Caco-2 (cell line): Measurements from ENCODE around the gene PPARGC1A. TPM values are rescaled to one million over a fixed set of nuclear protein-coding genes. Genes with fewer than 3 reads are reported as not detected.

ENCODE experiments used
- BruUV-seq: library from RNA; stranded (reverse); fragments of 400-500 nt; replicated peaks from 2 replicates; lab custom pipeline; 2021; lab: Mats Ljungman, UMichigan
- CTCF ChIA-PET: fragments of 300-600 bp; sonication (Branson Sonifier 250); formaldehyde crosslinking; loops from one replicate; lab custom pipeline; 2022; ENCODE audit warnings: antibody characterized with exemption; lab: Charles Lee
- POLR2A ChIA-PET: fragments of 300-600 bp; sonication (Branson Sonifier 250); formaldehyde crosslinking; loops from one replicate; lab custom pipeline; 2022; ENCODE audit warnings: antibody characterized with exemption; lab: Charles Lee
- DNase-seq, 2 experiments: peaks; one replicate each; pipeline versions ENCODE4 v3.0.0 to v3.0.0-alpha.2; 2020 to 2022
- H3K27me3 ChIP-seq: replicated peaks from 2 replicates; pipeline ENCODE4 v1.6.0; 2011; ENCODE audit warnings: low read length; ENCODE audit not compliant: control insufficient read depth, insufficient read depth
- H3K36me3 ChIP-seq: 2 replicates; pipeline ENCODE4 v1.5.1; 2011; ENCODE audit warnings: low read length; ENCODE audit not compliant: control insufficient read depth, insufficient read depth
- H3K4me1 ChIP-seq: fragments of 250-450 bp; sonication (Bioruptor Pico); 2 replicates; pipeline ENCODE4 v1.5.1; 2020; ENCODE audit warnings: mild to moderate bottlenecking
- H3K4me3 ChIP-seq: 2 replicates; pipeline ENCODE4 v1.5.1; 2011; ENCODE audit warnings: low read depth, mild to moderate bottlenecking, control low read depth, low read length
- H3K9me3 ChIP-seq: fragments of 250-450 bp; sonication (Bioruptor Pico); 2 replicates; pipeline ENCODE4 v1.5.1; 2020; ENCODE audit warnings: mild to moderate bottlenecking, moderate library complexity
- H3K27ac Mint-ChIP-seq: one replicate; pipeline ENCODE4 v1.8.0; 2022; ENCODE audit warnings: mixed read lengths; ENCODE audit not compliant: unreplicated experiment
- H3K27me3 Mint-ChIP-seq: one replicate; pipeline ENCODE4 v1.8.0; 2022; ENCODE audit warnings: mixed read lengths; ENCODE audit not compliant: insufficient read depth, unreplicated experiment
- H3K36me3 Mint-ChIP-seq: one replicate; pipeline ENCODE4 v1.8.0; 2022; ENCODE audit warnings: mild to moderate bottlenecking, mixed read lengths; ENCODE audit not compliant: insufficient read depth, unreplicated experiment
- H3K4me1 Mint-ChIP-seq: one replicate; pipeline ENCODE4 v1.8.0; 2022; ENCODE audit warnings: low read depth, mixed read lengths; ENCODE audit not compliant: unreplicated experiment
- H3K4me3 Mint-ChIP-seq: one replicate; pipeline ENCODE4 v1.8.0; 2022; ENCODE audit warnings: mild to moderate bottlenecking, moderate library complexity, mixed read lengths; ENCODE audit not compliant: unreplicated experiment
- H3K9me3 Mint-ChIP-seq: one replicate; pipeline ENCODE4 v1.8.0; 2022; ENCODE audit warnings: mixed read lengths; ENCODE audit not compliant: unreplicated experiment
- intact Hi-C: fragments of 100-400 bp; cut with micrococcal nuclease; formaldehyde crosslinking; loops from one replicate; pipeline ENCODE4 v1.10.0; 2022; ENCODE audit not compliant: unreplicated experiment
- total RNA-seq: library from RNA; stranded (reverse); gene quantifications from 2 replicates; pipeline ENCODE4 v1.2.3, GENCODE V29; 2022
- TF ChIP-seq, protein P1 (sequence below), 2 experiments: fragments of 200-600 bp in 1 of 2; IDR thresholded peaks; 1 replicate in 1 of 2; 2 replicates in 1 of 2; pipeline versions ENCODE4 v1.5.1 to v1.8.0; 2011 to 2022; ENCODE audit warnings: antibody characterized with exemption in 1 of 2, control low read depth in 1 of 2, inconsistent platforms in 1 of 2, low read depth in 1 of 2, low read length in 1 of 2, mild to moderate bottlenecking in 1 of 2, moderate library complexity in 1 of 2; ENCODE audit not compliant: insufficient read depth in 1 of 2, severe bottlenecking in 1 of 2, unreplicated experiment in 1 of 2

PPARGC1A gene
- total RNA-seq, 1 experiment from 2014 or later, result not detected

DNA sequence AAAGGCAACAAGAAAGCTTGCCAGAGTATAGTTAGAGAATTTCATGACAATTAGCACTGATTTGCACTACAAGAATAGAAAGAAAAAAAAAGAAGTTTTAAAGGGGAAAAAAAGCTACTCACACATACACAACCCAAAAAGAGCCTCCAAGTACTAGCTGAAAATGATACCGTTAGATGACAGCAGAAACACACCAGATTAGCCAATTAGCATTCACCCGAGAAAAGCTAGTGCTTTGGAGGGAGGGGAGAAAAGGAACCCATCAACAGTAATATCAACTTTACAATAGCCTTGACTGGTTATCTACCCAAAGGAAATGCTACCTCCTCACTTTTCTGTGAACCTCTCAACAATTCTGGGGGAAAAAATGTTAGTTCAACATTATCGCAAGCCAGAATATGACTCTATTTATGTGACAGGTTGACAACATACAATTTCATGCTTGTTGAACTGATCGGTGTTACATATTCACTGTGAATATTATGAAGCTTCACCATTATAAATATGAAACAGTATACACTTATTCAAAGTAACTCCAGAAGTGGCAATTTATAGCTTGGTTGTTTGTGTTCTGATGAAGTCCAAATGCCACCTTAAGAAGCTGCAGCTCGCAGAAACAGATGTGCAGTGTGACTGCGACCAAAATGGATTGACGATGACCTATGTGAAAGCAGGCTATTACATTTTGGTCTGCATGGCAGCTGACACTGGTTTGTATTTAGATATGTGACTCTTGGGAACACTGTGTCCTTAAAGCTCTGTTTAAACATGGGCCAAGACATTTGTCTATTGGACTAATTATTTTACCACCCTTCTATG lies 15.9 kb downstream of the PPARGC1A start:
- intact Hi-C loops, result no loop called here
- no peaks in the 10 kb centered on the region for H3K9me3 ChIP-seq
- TF ChIP-seq, protein P1, sequence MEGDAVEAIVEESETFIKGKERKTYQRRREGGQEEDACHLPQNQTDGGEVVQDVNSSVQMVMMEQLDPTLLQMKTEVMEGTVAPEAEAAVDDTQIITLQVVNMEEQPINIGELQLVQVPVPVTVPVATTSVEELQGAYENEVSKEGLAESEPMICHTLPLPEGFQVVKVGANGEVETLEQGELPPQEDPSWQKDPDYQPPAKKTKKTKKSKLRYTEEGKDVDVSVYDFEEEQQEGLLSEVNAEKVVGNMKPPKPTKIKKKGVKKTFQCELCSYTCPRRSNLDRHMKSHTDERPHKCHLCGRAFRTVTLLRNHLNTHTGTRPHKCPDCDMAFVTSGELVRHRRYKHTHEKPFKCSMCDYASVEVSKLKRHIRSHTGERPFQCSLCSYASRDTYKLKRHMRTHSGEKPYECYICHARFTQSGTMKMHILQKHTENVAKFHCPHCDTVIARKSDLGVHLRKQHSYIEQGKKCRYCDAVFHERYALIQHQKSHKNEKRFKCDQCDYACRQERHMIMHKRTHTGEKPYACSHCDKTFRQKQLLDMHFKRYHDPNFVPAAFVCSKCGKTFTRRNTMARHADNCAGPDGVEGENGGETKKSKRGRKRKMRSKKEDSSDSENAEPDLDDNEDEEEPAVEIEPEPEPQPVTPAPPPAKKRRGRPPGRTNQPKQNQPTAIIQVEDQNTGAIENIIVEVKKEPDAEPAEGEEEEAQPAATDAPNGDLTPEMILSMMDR (IDR thresholded peaks at IDR 0.05; ENCODE audit: insufficient read depth in 1 of 2, low read depth in 1 of 2, low read length in 1 of 2, severe bottlenecking in 1 of 2, unreplicated experiment in 1 of 2), result no peak
- H3K4me1 ChIP-seq, result no peaks in the 10 kb centered on the region; the same call in 1 of the 2 replicates
- H3K27me3 ChIP-seq, result no peaks in the 10 kb centered on the region
- Mint-ChIP-seq H3K27ac (no peak overlapping the region), H3K4me1 (no peaks in the 10 kb centered on the region), H3K9me3 (no peaks in the 10 kb centered on the region), H3K27me3 (peaks cover 12% of the 10 kb centered on the region), H3K4me3 (no peak overlapping the region), H3K36me3 (no peaks in the 10 kb centered on the region)
- CTCF ChIA-PET, result no interaction called here
- no peak overlapping the region for H3K4me3 ChIP-seq
- H3K36me3 ChIP-seq, result no peaks in the 10 kb centered on the region
- no TSS peak for BruUV-seq
- DNase-seq, result no peak
- POLR2A ChIA-PET, result no interaction called here

DNA sequence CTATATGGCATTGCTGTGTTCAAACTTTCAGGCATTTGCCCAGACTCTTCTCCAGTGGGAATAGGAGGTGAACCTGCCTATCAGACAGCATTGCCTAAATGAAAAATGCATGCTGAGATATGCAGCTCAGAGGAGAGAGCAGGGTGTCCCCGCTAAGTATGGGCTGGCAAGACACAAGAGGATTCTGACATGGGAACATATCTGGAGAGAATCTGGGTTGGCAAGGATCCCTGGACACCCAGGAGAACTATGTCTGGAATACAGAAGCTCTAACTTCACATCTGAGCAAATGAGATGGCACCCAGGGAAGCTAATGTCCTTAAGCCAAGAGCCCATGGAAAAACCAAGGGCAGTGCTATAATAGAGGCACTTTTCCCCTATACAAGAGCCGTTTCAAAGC lies 18.4 kb downstream of the PPARGC1A start:
- H3K9me3 Mint-ChIP-seq, result no peaks in the 10 kb centered on the region
- intact Hi-C loops, result no loop called here
- ChIA-PET CTCF (no interaction called here), POLR2A (no interaction called here)
- Histone ChIP-seq H3K4me1 (no peaks in the 10 kb centered on the region; the same call in 1 of the 2 replicates), H3K36me3 (no peaks in the 10 kb centered on the region), H3K4me3 (no peak overlapping the region), H3K27me3 (no peaks in the 10 kb centered on the region), H3K9me3 (no peaks in the 10 kb centered on the region)
- H3K36me3 Mint-ChIP-seq, result no peaks in the 10 kb centered on the region
- TF ChIP-seq, protein P1 (IDR thresholded peaks at IDR 0.05; ENCODE audit: insufficient read depth in 1 of 2, low read depth in 1 of 2, low read length in 1 of 2, severe bottlenecking in 1 of 2, unreplicated experiment in 1 of 2), result no peak
- H3K4me1 Mint-ChIP-seq, result no peaks in the 10 kb centered on the region
- H3K4me3 Mint-ChIP-seq, result no peak overlapping the region
- H3K27ac Mint-ChIP-seq, result no peak overlapping the region
- no peak for DNase-seq
- no TSS peak for BruUV-seq
- peaks cover 16% of the 10 kb centered on the region for H3K27me3 Mint-ChIP-seq

DNA sequence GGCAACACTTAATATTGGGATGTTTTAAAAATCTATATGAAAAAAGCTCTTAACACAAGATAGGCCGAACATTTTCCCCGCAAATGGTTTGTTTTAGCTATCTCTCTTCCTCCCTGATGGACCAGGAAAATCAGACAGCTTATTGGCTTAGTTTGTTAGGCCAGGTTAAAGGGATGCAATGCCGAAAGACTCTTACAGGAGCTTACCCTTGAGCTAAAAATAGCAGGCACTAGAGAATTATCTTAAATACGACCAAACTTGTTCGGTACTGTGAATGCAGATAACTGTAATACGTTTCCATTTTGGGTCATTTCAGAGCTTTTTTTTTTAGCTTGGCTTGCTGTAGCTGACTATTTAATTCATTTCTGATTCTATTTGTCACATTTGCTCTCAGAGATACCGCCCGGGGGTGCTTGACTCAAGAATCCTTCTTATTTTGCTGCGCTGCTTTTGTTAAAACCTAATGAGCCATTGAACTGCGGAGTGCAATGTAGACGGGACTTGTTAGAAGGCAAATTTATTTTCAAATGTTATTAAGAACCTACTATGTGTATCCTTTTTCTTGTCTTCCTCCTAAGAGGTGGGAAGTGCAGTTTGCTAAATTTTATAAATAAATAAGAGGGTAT lies 23.3 kb downstream of the PPARGC1A start:
- Mint-ChIP-seq H3K4me3 (no peak overlapping the region), H3K27me3 (peaks cover 9% of the 10 kb centered on the region), H3K36me3 (no peaks in the 10 kb centered on the region), H3K4me1 (no peaks in the 10 kb centered on the region), H3K27ac (no peak overlapping the region), H3K9me3 (no peaks in the 10 kb centered on the region)
- ChIA-PET CTCF (no interaction called here), POLR2A (no interaction called here)
- TF ChIP-seq, protein P1 (IDR thresholded peaks at IDR 0.05; ENCODE audit: insufficient read depth in 1 of 2, low read depth in 1 of 2, low read length in 1 of 2, severe bottlenecking in 1 of 2, unreplicated experiment in 1 of 2), result no peak
- intact Hi-C loops, result no loop called here
- Histone ChIP-seq H3K27me3 (no peaks in the 10 kb centered on the region), H3K36me3 (no peaks in the 10 kb centered on the region), H3K4me1 (no peaks in the 10 kb centered on the region), H3K4me3 (no peak overlapping the region), H3K9me3 (no peaks in the 10 kb centered on the region)
- no peak for DNase-seq
- BruUV-seq, result no TSS peak
